Calu3 (cell line): ENCODE data around the gene CLASP1. TPM values are rescaled to one million over a fixed set of nuclear protein-coding genes. Genes with fewer than 3 reads are reported as not detected.

Source experiments
- BruUV-seq: library from RNA; stranded (reverse); fragments of 400-500 nt; replicated peaks from 2 replicates; lab custom pipeline; 2021; lab: Mats Ljungman, UMichigan
- CTCF ChIA-PET: fragments of 300-600 bp; sonication (Branson Sonifier 250); formaldehyde crosslinking; loops from one replicate; lab custom pipeline; 2022; ENCODE audit warnings: antibody characterized with exemption; lab: Charles Lee
- DNase-seq: peaks from one replicate; pipeline ENCODE4 v3.0.0; 2022
- H3K27ac Mint-ChIP-seq: one replicate; pipeline ENCODE4 v1.8.0; 2022; ENCODE audit warnings: mixed read lengths; ENCODE audit not compliant: unreplicated experiment
- H3K27me3 Mint-ChIP-seq: one replicate; pipeline ENCODE4 v1.8.0; 2022; ENCODE audit warnings: mixed read lengths; ENCODE audit not compliant: unreplicated experiment
- H3K36me3 Mint-ChIP-seq: one replicate; pipeline ENCODE4 v1.8.0; 2022; ENCODE audit warnings: mild to moderate bottlenecking, moderate library complexity, mixed read lengths; ENCODE audit not compliant: insufficient read depth, unreplicated experiment
- H3K4me1 Mint-ChIP-seq: one replicate; pipeline ENCODE4 v1.8.0; 2022; ENCODE audit warnings: mild to moderate bottlenecking, low read depth, mixed read lengths; ENCODE audit not compliant: unreplicated experiment
- H3K4me3 Mint-ChIP-seq: one replicate; pipeline ENCODE4 v1.8.0; 2022; ENCODE audit warnings: mild to moderate bottlenecking, low read depth, moderate library complexity, mixed read lengths; ENCODE audit not compliant: unreplicated experiment
- H3K9me3 Mint-ChIP-seq: one replicate; pipeline ENCODE4 v1.8.0; 2022; ENCODE audit warnings: low read depth, mixed read lengths; ENCODE audit not compliant: unreplicated experiment
- intact Hi-C: fragments of 100-400 bp; cut with micrococcal nuclease; formaldehyde crosslinking; loops from one replicate; pipeline ENCODE4 v1.10.0; 2022; ENCODE audit not compliant: unreplicated experiment
- total RNA-seq: library from RNA; stranded (reverse); gene quantifications from 2 replicates; pipeline ENCODE4 v1.2.3, GENCODE V29; 2022
- TF ChIP-seq, protein P1 (sequence below): fragments of 200-600 bp; IDR thresholded peaks from one replicate; pipeline ENCODE4 v1.8.0; 2022; ENCODE audit warnings: antibody characterized with exemption; ENCODE audit not compliant: unreplicated experiment

Gene CLASP1
- total RNA-seq, 1 experiment from 2014 or later = 59.7 TPM

GRCh38 chr2:121400201-121400600 is 249.1 kb downstream of the CLASP1 start:
- Mint-ChIP-seq H3K36me3 (peaks cover 14% of the 10 kb centered on the region), H3K4me1 (no peaks in the 10 kb centered on the region), H3K27ac (no peak overlapping the region), H3K9me3 (no peaks in the 10 kb centered on the region), H3K27me3 (no peaks in the 10 kb centered on the region), H3K4me3 (no peak overlapping the region)
- BruUV-seq = no TSS peak
- intact Hi-C loops = loop anchor here (5.0 kb wide), 1 partner anchor 317 kb away; no protein-coding TSS in a partner anchor
- TF ChIP-seq, protein P1, sequence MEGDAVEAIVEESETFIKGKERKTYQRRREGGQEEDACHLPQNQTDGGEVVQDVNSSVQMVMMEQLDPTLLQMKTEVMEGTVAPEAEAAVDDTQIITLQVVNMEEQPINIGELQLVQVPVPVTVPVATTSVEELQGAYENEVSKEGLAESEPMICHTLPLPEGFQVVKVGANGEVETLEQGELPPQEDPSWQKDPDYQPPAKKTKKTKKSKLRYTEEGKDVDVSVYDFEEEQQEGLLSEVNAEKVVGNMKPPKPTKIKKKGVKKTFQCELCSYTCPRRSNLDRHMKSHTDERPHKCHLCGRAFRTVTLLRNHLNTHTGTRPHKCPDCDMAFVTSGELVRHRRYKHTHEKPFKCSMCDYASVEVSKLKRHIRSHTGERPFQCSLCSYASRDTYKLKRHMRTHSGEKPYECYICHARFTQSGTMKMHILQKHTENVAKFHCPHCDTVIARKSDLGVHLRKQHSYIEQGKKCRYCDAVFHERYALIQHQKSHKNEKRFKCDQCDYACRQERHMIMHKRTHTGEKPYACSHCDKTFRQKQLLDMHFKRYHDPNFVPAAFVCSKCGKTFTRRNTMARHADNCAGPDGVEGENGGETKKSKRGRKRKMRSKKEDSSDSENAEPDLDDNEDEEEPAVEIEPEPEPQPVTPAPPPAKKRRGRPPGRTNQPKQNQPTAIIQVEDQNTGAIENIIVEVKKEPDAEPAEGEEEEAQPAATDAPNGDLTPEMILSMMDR = no peak
- DNase-seq = no peak
- CTCF ChIA-PET = no interaction called here

DNA sequence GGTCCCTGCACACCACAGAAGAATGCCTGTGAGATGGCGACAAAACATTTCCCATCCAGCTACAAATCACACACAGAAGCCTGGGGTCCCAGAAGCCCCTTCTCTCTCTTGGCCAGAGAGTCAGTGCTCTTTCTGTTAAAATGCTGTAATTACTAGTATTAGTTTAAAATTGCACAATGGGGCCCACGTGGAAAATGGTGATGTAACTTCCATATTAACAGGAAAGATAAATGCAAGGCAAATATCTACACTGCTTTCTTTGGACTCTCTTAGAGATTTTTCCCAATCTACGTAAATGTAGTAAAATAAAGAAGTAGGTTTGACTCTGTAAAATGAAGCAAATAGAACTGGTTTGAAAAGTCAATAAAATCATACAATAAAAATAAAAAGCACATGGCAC is 250.4 kb downstream of the CLASP1 start:
- intact Hi-C loops = no loop called here
- CTCF ChIA-PET = no interaction called here
- DNase-seq = no peak
- peaks cover 5% of the 10 kb centered on the region for H3K36me3 Mint-ChIP-seq
- no peaks in the 10 kb centered on the region for H3K4me1 Mint-ChIP-seq
- no peaks in the 10 kb centered on the region for H3K27me3 Mint-ChIP-seq
- no TSS peak for BruUV-seq
- H3K4me3 Mint-ChIP-seq = no peak overlapping the region
- H3K9me3 Mint-ChIP-seq = no peaks in the 10 kb centered on the region
- TF ChIP-seq, protein P1 = no peak
- H3K27ac Mint-ChIP-seq = no peak overlapping the region

DNA sequence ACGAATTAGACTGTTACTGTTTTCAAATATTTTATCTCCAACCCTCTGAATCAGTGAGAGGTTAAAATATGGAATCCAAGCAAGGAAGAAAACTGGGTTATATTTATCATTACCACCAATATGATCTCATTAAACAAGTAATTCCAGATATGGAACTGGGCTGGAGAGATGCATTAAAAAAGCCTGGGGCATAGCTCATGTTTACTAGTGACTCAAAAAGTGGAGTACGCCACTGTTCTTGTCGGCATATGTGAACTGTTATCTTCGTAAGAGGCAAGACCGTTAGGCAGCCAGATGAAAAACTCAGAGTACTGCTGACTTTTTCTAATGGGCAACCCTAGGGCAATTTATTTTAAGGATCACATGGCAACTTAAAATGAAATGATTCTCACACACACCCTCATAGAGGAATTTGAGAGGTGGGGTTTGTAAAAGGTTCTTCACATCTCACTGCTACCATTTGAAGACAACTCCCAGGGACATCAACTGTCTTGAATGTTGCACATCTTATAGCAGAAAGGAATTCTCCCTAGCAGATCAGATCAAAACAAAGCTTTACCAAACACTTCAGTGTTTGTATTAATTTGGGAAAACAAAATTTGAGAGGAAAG is 259.1 kb downstream of the CLASP1 start:
- no peak for DNase-seq
- Mint-ChIP-seq H3K4me1 (no peaks in the 10 kb centered on the region), H3K9me3 (no peaks in the 10 kb centered on the region), H3K4me3 (no peak overlapping the region), H3K36me3 (peaks cover 10% of the 10 kb centered on the region), H3K27ac (no peak overlapping the region), H3K27me3 (no peaks in the 10 kb centered on the region)
- intact Hi-C loops = no loop called here
- no TSS peak for BruUV-seq
- TF ChIP-seq, protein P1 = no peak
- CTCF ChIA-PET = no interaction called here

GRCh38 chr2:121388371-121388770 is 260.9 kb downstream of the CLASP1 start:
- Mint-ChIP-seq H3K36me3 (peaks cover 19% of the 10 kb centered on the region), H3K9me3 (no peaks in the 10 kb centered on the region), H3K27ac (no peak overlapping the region), H3K4me3 (no peak overlapping the region), H3K27me3 (no peaks in the 10 kb centered on the region), H3K4me1 (no peaks in the 10 kb centered on the region)
- BruUV-seq = no TSS peak
- CTCF ChIA-PET = no interaction called here
- DNase-seq = no peak
- TF ChIP-seq, protein P1 = no peak
- intact Hi-C loops = no loop called here
